HuH-7.5 (cell line): ENCODE results near the gene CDCP1.
A peak's percentile ranks its signal among the peaks of the same experiment; 100 is the strongest.

Source experiments
- DNase-seq: peaks from one replicate; pipeline ENCODE4 v3.0.0; 2011; ENCODE audit warnings: low spot score

Gene CDCP1, protein sequence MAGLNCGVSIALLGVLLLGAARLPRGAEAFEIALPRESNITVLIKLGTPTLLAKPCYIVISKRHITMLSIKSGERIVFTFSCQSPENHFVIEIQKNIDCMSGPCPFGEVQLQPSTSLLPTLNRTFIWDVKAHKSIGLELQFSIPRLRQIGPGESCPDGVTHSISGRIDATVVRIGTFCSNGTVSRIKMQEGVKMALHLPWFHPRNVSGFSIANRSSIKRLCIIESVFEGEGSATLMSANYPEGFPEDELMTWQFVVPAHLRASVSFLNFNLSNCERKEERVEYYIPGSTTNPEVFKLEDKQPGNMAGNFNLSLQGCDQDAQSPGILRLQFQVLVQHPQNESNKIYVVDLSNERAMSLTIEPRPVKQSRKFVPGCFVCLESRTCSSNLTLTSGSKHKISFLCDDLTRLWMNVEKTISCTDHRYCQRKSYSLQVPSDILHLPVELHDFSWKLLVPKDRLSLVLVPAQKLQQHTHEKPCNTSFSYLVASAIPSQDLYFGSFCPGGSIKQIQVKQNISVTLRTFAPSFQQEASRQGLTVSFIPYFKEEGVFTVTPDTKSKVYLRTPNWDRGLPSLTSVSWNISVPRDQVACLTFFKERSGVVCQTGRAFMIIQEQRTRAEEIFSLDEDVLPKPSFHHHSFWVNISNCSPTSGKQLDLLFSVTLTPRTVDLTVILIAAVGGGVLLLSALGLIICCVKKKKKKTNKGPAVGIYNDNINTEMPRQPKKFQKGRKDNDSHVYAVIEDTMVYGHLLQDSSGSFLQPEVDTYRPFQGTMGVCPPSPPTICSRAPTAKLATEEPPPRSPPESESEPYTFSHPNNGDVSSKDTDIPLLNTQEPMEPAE

DNA sequence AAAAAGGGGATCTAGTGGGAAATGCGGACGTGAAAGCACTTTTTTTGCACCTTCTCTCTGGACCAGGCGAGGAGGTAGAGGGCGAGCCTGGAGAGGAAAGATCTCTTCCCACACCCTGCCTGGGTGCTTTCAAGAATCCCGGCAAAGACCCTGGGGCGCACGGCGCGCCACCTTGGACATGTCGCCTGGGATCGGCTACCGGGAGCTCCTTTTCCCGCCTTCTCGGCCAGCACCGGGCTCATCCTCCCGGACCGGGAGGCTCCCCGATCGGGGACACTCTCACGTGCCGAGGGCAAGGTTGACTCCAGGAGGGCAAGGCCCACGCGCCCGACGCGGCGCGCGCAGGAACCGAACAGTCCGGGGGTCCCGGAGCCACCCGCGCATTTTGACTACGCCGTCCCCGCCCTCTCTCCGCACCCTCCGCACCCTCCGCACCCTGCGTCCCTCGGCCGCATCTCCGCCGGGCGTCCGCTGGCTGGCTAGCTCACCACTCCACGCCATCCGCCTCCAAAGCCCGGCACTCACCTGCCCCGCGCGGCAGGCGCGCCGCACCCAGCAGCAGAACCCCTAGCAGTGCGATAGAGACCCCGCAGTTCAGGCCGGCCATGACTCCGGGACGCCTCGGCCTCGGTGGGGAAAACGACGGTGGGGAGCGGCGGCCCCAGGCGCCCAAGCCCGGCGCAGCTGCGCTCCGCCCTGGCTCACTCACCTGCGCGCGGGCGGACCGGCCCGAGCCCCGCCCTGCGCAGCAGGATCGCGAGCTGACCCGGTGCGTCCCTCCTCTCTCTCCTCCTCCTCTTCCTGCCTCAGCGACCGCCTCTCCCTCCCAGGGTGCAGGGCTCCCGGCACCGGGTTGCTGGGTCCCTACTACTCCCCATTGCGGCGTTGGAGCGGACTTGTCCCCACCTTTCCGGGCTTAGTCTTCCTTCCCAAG is at the start of gene CDCP1:
Gene CDCP1 (minus strand): TSS at position 698 of the 934 bp plus-strand sequence. CDS start 91 bp downstream, at position 607.
- DNase-seq: no peak

DNA sequence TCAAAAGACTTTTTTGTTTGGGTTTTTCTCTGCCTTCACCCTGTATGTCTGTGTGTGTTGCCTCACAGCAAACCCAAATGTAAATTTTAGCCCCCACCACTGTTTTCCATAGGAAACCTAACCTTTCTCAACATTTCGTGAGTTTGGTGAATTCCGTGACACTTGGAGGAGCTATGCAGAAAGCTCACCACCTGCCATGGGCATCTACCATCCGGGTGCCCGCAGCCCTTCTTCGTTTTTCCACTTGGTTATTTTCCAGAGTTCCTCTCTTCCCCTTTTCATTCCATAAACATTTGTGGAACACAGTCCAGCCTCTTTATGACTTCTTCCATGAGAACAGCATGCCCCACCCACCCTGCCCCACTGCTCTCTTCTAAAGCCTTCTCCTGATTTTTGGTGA is 48.6 kb upstream of the CDCP1 start:
- DNase-seq: no peak

DNA sequence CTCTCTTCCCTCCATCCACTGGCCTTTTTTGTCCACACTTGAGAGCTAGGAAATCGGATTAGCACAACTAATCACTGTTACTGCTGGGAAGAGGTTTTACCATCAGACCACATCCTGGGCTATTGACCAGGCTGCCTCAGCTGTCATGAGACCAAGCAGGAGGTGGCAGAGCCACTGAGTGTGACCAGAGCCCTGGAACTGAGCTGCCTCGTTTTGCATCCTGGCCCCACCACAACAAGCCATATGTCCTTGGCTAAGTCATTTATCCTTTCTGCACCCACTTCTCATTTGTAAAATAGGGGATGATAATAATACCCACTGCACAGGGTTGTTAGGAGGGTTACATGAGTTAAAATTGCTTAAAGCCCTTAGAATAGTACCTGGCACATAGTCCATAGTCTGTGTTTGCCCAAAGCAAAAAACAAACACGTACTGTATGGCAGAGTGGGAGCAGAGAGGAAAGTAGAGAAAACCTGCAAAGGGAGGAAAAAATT is 45.8 kb upstream of the CDCP1 start:
- no peak for DNase-seq

DNA sequence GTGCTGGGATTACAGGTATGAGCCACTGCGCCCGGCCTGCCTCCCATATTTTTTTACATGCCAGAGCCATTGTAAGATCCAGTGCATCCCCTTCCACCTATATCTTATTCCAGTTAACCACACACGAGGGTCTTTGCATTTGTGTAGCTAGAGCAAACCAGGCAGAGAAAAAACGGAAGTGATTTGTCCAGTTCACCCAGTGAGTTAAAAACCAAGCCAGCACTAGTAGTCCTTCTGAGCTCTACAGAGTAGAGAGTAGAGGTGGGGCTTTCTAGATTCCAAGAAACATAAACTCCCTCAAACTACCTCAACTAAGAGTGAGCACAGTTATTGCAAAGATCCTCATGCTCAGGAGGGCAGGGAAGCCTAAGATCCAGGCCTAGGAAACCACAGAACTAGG is 45.2 kb upstream of the CDCP1 start:
- no peak for DNase-seq

DNA sequence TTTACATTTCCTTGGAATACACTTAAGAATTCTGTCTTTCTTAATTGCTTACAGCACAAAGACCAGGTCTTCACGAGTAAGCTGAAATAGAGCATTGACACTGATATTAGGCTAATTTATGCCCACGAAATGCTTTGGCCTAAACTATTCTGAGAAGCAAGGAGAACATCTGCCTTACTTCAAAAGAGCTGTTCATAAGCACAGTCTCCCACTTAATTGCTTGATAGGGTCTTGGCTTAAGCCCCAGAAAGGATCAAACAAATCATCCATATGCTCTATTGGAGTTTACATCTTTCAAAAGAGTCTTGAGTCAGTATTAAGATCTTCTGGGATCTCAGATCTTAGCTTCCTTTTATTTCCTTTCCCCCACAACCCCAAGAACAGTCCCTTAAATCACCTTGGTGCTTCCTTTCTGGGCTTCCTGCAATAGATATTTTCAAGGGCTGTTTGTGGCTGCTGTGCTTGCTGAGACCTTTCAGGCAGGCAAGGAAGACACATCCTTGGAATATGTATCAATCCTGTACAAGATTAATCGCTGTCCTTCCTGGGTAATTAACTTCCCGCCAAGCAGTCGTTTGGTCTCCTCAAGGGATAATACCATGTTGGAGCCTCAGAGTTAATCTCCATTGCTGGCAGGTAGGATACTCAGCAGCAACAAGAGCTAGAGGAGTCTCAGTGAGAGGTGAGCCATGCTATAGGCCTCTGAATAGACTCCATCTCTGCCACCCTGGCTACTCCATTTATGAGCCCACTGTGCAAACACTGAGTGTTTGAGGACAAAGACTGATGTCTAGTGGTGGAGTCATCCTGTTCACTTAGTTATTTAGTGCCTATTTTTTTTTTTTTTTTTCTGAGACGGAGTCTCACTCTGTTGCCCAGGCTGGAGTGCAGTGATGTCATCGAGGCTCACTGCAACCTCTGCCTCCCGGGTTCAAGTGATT is 42.8 kb upstream of the CDCP1 start:
- DNase-seq: no peak

DNA sequence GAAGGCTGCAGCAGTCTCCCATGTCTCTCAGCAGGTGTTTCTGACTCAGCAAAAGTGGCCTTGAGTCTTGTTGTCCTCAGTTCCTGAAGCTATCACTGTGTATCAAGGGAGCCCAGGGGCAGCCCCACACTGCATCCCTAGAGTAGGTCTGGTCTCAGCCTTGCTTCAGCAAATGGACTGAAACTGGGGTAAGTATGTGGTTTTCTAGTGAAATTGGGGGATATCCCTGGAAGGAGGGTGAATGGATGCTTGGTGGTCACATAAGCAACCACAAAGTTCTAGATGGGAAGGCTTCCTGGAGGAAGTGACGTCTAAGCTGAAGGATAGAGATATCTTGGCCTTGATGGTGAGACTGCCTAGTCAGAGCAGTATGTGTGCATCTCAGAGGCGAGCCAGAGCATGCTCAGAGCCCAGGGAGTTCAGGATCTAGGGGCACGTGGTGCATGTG is 41.5 kb upstream of the CDCP1 start:
- DNase-seq: no peak

DNA sequence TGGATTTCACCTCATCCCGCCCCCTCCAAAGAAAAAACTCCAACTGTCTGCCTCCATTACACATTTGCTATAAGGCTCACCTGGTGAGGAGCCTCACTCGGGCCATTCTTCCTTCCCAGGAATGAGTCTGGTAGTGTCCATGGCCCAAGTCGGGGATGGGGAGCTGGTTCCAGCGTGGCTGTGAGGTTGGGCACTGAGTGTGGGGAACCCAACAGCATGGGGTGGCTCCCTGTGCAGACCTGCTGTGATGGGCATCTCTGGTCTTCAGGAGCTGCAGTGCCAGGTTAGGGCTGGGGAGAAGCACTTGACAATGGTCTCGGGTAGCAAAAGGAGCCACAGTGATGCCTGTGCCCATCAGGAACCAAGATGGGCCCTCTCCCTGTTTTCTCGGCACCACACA is 40.7 kb upstream of the CDCP1 start:
- no peak for DNase-seq

DNA sequence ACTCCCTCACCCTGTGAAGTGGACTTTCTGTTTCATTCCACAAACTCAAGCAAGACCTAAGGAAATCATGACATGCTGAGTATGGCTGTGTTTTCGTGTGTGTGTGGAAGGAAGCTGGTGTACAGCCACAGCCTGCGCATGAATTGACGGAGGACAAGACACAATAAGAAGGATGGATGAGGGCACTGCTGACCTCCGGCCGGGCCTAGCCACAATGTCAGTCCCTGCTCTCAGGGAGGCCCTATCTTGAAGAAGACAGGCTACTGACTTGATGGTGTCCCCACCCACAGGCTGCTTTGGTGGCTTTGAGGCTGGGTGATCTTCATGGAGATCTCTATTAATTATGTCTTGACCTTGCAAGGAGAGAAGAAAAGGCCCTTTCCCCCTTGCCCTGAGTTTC is 39.3 kb upstream of the CDCP1 start:
- no peak for DNase-seq

DNA sequence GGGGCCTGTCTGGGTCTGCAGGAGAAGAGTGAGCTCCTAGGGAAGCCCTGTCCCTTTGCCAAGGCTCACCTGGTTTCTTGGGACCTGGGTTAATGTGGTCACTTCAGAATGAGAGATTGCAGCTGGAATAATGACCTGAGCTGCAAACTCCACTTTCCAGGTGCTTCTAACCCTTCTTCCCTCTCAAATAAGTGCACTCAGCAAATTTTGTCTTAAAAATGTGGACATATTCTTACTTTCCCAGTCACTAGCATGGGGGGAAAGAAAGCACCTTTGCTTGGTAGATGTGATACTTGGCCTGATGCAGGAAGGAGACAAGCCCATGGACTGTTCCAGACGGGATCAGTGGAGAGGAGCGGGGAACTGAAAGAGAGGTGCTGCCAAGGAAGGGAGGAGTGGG is 38.9 kb upstream of the CDCP1 start:
- no peak for DNase-seq

DNA sequence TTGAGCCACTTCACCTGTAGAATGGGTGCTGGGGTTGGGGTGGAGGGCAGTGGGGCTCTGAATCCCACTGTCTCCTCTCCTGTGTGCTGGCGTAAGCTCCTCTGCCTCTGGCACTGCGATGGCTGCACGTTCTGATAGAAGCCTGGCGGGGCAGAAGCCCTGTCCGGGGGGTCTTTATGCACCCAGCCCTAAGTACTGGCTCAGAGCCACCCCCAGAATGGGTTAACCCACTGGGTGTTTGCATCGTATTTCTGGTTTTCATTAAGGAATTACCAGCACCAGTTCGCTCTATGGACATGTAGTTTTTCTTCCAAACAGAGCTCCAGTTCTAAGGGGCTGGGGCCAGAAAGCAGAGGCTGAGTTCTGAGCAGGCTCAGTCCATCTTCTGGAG is 37.7 kb upstream of the CDCP1 start:
- no peak for DNase-seq

DNA sequence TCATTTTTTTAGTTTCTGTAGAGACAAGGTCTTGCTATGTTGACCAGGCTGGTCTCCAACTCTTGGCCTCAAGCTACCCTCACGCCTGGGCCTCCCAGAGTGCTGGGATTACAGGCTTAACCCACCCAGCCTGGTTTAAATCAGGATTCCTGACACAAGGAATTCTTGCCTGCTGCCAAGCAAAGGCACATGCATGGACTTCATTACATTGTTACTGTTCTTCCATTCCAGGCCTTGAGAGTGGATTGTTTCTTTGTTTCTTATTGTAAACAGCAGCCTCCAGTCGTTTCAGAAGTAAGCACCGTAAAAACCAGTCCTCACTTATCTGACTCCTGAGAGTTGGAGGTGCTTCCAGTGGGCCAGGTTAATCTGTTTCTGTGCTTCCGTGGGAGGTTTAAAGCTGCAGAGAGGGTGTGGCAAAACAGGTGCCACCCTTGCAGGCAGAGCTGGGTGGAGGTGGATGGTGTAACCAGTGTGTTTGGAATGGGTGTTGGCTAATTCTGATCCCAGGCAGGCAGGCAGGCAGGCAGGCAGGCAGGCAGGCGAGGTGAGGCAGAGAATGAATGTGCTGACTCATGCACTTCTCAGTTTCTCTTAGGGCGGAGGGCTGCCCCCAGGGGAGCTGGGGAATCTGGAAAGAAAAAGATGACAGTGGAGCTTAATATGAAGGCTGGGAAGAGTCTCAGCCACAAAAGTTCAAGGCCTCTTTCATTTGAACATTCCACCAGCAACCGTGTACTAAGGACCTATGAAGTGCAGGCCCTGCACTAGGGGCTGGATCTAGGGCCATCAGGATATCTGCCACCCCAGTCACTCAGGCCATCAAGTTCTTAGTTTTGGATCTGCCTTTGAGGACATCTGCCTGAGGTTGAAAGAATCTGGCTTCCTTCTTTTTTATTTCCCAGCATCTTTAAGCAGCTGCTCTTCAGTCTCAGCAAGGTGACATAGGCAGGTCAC is 37.0 kb upstream of the CDCP1 start:
- DNase-seq: peak; percentile 61

DNA sequence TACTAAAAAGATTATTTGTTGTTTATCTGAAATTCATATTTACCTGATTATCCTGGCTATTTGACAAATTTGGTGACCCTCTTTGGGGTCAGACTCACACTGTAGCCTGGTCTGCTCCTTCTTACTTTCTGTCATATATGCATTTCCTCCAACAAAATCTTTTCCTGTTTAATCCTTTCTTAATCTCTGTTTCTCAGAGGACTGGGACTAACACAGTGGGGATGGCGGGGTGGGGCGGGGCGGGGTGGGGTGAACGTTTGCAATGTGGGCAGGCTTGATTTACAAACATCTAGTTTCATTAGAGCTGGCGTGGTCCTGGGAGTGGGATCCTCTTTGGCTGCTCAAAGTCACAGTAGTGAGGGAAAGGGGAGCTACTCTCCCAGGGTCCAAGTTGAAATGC is 35.3 kb upstream of the CDCP1 start:
- DNase-seq: no peak

DNA sequence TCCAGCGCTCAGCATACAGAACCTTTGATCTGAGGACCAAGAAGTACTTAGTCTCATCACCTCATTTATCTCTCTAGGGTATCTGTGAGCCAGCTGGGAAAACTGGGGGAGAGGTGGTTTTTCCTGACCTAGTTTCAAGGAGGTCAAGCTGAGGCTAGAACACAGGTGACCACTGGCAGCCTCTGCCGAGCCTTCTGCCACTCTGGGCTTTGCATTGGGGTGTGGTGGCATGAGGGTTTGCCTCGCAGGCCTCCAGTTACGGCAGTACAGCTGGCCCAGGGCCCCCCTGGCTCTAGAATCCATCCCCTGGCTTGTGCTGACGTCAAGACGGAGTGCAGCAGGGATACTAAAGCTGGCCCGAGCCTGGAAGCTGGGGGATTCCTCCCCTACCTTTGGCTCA is 34.7 kb upstream of the CDCP1 start:
- no peak for DNase-seq

DNA sequence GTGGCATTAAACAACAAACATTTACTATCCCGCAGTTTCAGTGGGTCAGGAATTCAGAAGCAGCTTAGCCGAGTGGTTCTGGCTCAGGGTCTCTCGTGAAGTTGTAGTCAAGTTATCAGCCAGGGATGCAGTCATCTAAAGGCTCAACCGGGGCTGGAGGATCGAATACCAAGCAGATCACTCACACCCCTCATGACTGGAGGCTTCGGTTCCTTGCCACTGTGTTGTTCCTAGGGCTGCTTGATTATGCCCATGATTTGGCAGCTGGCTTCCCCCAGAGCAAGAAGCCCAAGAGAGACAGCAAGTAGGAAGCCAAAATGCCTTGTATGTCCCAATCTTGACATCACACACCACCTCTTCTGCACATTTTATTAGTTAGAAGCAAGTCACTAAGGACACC is 33.9 kb upstream of the CDCP1 start:
- no peak for DNase-seq

DNA sequence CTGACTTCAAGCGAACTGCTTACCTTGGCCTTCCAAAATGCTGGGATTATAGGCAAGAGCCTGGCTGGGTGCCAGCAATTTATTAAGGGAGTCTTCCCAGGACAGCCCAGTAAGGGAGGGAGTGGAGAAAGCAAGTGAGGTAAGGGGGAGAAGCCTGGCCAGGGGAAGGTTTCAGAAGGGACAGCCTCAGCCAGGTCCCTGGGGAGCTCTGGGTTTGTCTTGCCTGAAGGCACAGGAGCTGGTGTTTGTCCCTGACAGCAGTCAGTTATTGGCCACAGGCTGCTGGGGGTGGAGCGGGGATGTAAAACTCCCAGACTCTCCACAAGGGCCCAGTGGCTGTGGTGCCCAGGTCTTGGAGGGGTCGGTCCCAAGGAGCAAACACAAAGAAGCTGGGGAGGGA is 33.0 kb upstream of the CDCP1 start:
- DNase-seq: no peak

DNA sequence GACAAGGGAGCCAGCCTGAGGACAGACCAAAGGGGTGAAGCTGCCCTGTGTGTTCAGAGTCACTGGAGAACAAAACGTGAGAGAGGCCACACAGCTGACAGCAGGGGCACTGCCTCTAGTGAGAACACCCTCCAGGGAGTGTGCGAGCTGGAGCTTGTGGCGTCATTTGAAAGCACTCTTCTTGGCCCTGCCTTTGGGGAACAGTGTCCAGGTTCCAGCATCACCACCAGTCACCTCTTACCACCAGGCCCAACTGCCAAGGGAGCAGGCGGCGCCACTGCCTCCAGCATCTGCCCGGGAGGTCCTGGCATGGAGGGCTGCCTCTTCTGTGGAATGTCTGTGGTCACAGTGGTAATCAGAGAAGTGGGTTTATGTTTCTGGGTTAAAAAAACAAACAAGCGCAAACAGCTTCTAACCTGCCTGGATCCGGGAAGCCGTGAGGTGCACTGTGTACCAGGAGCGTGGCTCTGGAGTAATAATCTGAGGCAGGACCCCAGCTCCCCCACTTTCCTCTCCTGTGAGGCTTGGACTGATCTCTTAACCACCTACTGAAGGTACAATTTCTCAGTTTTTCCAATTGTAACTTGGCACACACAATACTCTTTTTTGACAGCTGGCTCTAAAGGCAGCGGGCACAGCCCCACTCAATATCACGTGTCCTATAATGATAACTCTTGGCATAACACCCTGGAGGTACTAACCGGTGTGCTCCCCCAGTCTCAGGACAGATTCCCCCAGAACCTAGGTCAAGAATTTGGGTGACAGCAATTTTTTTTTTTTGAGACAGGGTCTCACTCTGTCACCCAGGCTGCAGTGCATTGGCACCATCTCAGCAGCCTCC is 32.2 kb upstream of the CDCP1 start:
- no peak for DNase-seq

DNA sequence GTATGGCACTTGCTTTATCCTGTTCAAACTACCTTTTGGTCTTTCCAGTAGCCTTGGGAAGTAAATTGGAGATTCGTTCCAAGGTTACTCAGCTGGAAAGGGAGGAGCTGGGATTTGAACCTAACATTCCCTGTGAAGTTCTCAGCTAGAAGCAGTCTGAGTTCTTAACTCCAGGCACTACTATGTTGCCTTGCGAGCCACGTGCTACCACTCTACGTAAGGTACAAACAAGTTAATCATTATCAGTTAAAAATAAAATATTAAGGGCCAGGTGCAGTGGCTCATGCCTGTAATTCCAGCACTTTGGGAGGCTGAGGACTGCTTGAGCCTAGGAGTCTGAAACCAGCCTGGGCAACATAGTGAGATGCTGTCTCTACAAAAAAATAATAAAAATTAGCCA is 30.7 kb upstream of the CDCP1 start:
- no peak for DNase-seq

DNA sequence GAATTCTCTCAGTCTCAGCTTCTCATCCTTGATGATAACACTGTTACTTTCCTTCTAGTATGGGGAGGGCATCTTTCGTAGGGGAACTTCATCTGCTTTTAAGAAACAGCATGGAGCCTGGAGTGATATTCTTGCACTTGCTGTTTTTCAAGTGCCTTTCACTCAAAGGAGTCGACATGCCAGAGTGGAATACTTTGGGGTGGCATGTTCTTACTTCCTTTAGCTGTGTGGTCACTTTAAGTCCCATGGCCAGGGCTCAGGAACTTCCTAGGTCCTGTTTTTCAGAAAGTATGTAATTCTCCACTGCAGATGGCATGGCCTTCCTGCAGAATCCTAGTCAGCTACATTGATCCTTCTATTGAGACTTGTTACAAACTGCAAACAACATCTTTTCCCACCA is 28.1 kb upstream of the CDCP1 start:
- DNase-seq: no peak

DNA sequence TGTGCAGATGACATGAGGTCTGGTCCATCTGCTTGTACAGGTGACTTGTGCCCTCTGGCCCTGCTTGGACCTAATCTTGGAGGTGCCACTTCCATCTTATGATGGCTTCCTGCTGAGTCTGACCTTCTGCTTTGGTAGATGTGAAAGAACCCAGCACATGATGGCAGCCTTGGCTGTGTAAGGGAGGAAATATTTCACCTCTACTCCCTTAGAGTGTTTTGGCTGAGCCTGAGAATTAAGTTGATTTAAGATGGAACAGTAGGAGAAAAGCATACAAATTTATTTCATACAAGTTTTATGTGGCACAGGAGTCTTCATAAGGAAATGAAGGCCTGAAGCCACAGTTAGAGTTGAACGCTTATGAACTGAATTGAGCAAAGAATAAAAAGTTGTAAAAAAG is 27.6 kb upstream of the CDCP1 start:
- DNase-seq: no peak
